Transverse colon (tissue), 3 donors: Measurements from ENCODE around the gene TOR4A.

ENCODE experiments used
- EP300 ChIP-seq: sonication (generic); formaldehyde crosslinking; IDR thresholded peaks from one replicate; pipeline ENCODE4 v1.6.1; 2017; ENCODE audit warnings: antibody characterized with exemption, low read depth
- TF ChIP-seq, protein P1 (sequence below), 5 experiments: fragments of 200-600 bp in 3 of 5; fragments of 450-650 bp in 2 of 5; sonication (generic) in 3 of 5; IDR thresholded peaks; 1 replicate in 2 of 5; 2 replicates in 3 of 5; pipeline ENCODE4 v1.5.1; 2016 to 2017; ENCODE audit warnings: antibody characterized with exemption in 5 of 5, inconsistent platforms in 3 of 5, mild to moderate bottlenecking in 2 of 5, moderate library complexity in 1 of 5

DNA sequence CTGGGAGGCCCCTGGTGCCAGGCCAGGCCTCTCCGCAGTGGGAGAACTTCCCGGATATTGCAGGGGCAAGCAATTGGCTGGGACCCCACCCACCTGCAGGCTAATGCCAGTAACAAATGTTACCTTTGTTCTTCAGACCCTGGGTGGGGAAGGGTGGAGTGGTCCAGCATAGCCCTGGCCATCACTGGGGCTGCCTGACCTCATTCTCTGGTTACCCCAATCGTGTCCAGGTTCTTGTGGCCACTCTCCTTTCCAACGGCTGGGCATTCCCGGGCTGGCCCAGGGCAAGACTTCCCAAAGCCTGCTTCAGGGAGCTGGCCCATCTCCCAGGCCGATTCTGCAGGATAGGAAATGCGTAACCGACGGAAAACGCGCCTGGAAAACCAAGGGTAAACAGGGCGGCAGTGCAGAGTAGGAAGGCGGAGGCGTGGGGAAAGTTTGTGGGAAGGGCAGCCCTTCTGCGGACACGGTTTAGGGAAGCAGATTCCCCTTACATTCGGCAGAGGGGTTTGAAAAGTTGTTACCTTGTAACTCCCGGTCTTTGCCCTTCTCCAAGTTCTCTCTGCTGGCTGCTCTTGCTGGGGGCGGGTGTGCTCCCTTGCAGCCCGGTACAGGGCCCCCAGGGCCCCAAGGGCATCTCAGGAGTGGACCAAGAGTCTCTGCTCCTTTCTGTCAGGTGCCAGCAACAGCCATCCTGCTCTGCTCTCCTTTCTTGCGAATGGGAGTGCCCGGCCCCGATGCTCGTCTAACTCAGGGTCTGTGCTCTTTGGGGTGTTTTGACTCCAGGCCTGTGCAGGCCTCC, 21.1 kb downstream of the TOR4A start:
- TF ChIP-seq, protein P1, sequence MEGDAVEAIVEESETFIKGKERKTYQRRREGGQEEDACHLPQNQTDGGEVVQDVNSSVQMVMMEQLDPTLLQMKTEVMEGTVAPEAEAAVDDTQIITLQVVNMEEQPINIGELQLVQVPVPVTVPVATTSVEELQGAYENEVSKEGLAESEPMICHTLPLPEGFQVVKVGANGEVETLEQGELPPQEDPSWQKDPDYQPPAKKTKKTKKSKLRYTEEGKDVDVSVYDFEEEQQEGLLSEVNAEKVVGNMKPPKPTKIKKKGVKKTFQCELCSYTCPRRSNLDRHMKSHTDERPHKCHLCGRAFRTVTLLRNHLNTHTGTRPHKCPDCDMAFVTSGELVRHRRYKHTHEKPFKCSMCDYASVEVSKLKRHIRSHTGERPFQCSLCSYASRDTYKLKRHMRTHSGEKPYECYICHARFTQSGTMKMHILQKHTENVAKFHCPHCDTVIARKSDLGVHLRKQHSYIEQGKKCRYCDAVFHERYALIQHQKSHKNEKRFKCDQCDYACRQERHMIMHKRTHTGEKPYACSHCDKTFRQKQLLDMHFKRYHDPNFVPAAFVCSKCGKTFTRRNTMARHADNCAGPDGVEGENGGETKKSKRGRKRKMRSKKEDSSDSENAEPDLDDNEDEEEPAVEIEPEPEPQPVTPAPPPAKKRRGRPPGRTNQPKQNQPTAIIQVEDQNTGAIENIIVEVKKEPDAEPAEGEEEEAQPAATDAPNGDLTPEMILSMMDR (IDR thresholded peaks at IDR 0.05) = no peak
- TF ChIP-seq EP300 = no peak
